GM19099 (cell line): ENCODE results near the gene CCNQ.

Experiments used
- POLR2A ChIP-seq: IDR thresholded peaks from 3 replicates; pipeline ENCODE4 v1.6.1; 2011; ENCODE audit warnings: low read depth; ENCODE audit not compliant: insufficient read length; ENCODE audit errors: extremely low read depth

Gene CCNQ

GRCh38 chrX:153611298-153612095 lies 12.6 kb upstream of the CCNQ start:
- TF ChIP-seq POLR2A: no peak

DNA sequence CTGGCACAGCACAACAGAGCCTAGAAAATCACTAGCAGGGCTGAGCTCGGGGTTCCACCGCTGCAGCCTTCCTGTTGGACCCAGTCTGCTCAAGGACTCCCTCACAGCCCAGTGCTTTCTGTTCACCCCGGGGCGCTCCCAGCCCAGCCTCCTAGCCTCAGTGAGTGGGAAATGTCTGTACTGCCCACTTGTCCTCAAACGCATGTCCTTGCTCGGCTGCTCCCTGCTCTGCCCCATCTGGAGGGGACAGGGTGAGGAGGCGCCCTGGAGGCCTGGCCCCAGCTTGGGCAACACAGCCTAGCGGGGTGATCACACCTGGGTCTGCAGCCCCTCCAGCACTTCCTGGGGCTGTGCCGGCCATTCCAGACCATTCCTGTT lies 11.9 kb upstream of the CCNQ start:
- no peak for TF ChIP-seq POLR2A

- no peak for TF ChIP-seq POLR2A
Measured at GRCh38 chrX:153609917-153610835, 11.2 kb upstream of the CCNQ start.

DNA sequence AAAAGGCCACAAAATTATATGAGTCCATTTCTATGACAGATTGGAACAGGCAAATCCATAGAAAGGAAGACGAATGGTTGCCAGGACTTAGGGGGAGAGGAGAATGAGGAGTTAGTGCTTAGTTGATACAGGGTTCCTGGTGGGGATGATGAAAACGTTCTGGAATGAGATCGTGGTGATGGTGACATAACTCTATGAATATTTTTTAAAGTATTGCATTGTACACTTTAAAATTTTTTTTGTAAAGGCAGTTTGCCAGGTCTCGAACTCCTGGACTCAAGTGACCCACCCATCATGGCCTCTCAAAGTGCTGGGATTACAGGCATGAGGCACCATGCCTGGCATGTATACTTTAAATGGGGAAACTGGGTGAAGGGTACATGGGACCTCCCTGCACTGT lies 9.9 kb upstream of the CCNQ start:
- no peak for TF ChIP-seq POLR2A

DNA sequence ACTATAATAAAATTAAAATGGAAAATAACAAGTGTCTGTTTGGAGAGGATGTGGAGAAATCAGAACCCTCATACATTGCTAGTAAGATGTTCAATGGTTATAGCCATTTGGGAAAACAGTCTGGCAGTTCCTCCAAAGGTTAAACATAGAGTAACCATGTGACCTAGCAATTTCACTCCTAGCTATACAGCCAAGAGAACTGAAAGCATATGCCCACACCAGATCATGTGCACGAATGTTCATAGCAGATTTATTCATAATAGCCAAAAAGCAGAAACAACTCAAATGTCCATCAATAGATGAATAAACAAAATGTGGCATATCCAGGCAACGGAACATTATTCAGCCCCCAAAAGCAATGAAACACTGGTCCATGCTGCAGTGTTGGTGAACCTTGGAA lies 9.4 kb upstream of the CCNQ start:
- TF ChIP-seq POLR2A: no peak

GRCh38 chrX:153606503-153606902 lies 7.6 kb upstream of the CCNQ start:
- TF ChIP-seq POLR2A: no peak

- no peak for TF ChIP-seq POLR2A
Measured at GRCh38 chrX:153603131-153603656, 4.3 kb upstream of the CCNQ start.

DNA sequence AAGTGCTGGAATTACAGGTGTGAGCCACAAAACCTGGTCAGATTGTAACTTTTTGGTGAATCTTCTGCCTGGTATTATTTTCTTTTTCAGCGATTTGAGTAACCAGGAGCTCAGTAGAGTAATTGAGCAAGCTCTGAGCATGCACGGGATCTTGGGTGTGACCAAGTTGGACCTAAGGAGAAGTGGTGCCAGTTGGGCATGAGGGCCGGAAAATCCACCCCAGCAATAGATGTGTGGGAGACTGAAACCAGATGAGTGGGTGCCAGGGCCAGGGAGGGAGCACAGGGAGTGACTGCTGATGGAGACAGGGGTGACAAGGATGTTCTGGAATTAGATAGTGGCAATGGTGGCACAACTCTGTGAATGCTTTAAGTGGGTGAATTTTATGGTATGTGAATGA lies 3.7 kb upstream of the CCNQ start:
- no peak for TF ChIP-seq POLR2A

- no peak for TF ChIP-seq POLR2A
Measured at GRCh38 chrX:153601511-153602110, 2.7 kb upstream of the CCNQ start.

GRCh38 chrX:153600921-153601320 lies 2.0 kb upstream of the CCNQ start:
- no peak for TF ChIP-seq POLR2A

DNA sequence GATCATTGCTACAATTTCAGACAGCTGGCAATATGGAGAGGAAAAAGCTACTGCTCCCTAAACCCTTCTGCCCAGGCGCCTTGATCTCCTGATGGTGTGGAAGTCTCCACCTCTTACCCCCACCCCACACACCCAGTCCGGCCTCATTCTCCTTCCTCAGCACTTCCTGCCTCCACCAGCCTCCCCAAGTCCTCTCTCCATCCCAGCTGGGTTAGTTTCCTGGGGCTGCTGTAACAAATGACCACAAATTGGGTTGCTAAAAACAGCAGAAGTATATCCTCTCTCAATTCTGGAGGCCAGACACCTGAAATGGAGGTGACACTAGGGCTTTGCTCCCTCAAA lies 1.1 kb upstream of the CCNQ start:
- TF ChIP-seq POLR2A: no peak

GRCh38 chrX:153599192-153600031 lies 473 bp upstream of the CCNQ start:
- TF ChIP-seq POLR2A: no peak

DNA sequence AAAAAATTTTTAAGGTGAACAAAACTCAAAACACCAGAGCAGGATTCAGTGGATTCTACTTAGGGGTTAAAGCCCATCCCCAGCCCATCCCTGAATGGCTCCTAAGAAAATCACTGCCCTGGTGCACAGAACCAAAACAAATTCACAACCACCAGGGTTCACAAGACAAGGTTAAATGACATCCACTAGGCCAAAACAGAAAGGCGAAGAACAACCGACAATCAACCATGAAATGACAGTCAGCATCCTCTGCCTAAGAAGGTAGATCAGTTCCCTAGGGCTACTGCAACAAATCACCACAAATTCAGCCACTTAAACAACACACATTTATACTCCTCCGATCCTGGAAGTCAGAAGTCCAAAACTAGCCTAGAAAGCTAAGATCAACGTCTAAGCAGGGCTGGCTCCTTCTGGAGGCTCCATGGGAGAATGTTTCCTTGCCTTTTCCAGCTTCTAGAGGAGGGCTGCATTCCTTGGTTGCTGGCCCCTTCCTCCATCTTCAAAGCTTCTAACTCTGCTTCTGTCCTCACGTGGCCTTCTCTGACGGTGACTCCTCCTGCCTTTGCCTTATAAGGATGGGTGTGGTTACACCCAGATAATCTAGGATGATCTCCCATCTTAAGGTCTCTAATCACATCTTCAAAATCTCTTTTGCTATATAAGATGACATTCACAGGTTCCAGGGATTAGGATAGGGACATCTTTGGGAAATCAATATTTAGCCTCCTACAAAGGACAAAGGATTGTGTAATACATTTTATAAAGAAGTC lies 1.8 kb downstream of the CCNQ start:
- TF ChIP-seq POLR2A: no peak

DNA sequence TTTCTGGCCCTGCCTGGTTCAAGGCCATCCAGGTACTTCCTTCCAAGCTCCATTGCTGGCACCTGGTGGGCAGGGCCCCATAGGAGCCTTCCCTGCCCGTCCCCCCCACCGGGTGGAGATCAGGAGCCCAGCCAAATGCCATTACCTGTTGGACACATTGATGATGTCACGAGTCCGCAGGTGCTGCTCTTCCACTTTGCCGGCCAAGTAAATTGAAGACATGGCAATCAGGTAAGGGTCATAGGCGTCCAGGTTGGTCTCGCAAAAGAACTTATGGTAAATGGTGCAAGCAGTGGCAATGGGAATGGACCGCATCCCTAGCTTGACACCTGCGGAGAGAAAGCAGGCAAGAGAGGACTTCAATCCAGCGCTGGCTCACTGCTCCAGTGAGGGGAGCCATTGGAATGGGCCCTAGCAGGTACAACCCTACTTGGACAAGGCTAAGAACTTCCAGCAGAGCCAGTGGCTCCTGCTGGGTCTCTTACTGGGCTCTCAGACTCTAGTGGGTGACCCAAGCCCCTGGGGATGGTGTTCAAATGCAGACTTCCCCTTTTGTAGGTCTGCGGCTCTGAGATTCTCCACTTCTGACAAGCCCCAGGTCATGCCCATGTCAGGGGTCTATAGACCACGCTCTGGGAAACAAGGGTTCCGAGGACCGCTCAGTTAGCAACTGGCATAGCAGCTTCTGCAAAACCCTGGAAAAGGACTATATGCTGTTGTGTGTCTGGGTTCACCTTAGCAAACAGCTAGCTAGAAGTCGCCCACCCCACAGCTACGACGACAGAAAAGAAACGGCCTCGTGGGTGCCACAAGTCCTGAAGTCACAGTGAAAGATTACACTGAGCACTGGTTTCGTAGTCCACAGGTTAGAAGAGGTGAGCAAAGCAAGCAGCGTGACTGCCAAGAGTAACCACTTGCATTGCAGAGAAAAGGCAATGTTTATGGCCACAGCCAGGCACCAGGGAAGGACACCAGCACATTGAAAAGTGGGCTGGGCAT lies 2.8 kb downstream of the CCNQ start:
- no peak for TF ChIP-seq POLR2A
